Stimulated activated CD4-positive, alpha-beta T cell treated with anti-CD3 and anti-CD28 coated beads, Interleukin-1b, Interleukin-23, amount 100 ng/mL, for 1 hour (primary cell): ENCODE data around the gene IL1RL2.

Experiments
- DNase-seq, 2 donors: peaks; one replicate each; pipeline ENCODE4 v3.0.0-alpha.2; 2020; ENCODE audit warnings: low read depth in 2 of 2

Gene IL1RL2

DNA sequence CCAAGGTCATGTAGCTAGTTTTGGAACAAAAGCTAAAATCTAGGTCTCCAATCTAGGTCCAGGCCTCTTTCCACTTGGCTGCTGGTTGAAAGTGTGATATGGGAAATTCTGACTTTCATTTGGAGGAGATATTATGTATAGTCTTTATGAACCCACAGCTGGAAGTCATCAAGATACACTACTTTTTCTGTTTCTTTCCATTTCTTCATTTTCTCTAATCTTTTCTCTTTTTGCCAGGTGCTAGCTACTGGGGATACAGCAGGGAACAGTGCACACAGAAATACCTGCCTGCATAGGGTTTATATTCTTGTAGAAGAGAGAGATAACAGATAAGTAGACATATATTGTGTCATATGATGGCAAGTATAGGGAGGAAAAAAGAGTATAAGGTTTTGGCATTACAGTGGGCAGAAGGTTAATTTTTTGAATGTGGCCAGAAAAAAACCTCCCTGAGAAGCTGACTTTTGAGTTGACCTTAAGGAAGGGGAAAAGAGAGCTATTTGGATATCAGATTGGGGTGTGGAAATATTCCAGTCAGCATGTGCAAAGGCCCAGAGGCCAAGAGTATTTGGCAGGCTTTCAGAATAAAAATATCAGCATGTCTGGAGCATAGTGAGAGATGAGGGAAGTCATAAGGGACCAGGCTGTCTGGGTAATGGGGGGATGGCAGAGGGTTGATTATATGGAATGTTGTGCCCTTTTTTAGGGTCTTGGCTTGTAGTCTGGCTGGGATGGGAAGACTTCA, 28.6 kb upstream of the IL1RL2 start:
- no peak for DNase-seq

DNA sequence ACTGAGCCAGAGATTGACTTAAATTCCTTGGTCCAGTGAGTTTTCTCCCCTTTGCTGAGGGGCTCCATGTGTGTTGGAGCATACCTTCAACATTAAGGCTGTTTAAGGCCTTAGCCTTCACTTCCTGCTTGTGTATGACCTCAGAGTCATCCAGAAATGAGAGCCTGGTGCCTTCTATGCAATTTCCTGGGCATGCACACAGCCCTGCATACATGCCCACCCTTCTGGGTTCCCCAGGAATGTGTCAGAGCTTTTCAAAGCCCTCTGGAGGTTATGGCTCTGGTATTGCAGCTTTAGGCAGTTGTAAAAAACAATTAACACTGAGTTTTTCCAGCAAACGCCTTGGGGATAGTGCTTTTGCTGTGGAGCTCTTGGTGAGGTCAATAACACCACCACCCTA, 27.5 kb upstream of the IL1RL2 start:
- DNase-seq, result no peak

DNA sequence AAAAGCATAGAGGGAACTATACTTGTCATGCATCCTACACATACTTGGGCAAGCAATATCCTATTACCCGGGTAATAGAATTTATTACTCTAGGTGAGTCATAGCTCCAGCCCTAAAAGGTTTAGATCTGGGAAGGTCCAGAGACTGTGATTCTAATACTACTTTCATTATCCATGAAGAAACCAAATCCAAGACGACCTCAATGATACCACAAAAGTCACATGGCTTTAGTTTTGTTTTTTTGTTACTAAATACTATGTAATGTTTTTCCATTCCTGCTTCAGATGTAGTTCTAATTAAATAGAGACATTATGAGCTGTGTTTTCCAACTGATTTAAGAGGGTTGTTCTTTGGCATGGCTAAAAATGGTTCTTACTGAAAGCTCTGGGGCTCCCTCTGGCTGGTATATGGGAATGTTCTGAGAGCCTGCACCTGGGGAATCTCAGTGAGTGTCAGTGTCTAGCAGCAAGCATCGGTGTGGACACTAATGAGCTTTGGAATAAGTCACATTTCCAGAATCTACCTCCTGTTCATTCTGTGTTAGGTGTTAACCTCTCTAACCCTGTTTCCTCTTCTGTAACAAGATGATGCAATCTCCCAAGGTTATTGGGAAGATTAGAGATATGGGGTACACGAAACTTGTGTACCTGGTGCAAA, 20.5 kb upstream of the IL1RL2 start:
- DNase-seq, result no peak

DNA sequence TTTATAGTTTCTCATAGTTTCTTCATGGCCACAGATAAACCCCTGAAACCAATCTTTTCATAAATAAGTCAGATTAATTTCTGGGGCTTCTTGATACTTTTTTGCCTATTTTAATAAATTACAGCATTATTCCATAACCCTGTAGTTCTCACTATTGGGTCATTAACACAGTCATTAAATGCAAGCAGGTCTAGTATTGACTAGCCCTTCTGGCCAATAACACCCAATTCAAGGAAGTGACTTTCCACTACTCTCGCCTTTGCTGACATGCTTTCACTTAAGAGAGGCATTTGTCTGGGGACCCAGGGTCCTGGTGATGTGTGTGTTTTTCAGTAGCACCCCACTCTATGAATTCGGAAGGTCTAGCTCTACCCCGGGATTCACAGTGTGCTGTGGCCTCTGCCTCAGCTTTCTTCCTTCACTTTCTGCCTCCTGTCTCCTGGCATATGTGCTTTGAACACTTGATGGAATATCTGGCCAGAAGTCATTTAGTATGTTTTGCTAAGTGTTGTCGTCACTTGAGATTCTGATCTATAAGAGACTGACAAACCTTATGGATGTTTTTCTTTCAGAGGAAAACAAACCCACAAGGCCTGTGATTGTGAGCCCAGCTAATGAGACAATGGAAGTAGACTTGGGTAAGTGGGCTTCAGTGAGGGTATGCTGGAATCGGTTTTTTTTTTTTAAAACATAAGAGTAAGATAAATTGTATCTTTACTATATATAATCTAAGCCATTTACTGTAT, 18.6 kb upstream of the IL1RL2 start:
- DNase-seq, result no peak

DNA sequence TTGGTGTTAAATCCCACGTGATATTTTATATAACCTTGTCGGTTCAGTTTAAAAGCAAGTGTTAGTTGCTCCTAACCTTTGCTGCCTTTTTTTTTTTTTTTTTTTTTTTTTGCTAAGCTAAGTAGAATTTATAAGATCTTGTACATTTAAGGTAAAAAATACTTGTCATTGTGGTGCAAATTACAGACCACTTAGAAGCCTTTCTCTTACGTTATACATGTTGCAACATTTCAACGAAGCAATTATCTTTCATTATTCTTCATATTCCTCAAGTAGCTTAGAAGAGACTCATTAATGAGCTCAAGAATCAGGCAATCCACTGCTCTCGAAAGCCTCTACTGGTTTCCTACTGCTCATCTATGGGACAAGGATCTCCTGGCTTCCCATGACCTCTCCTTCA, 14.9 kb upstream of the IL1RL2 start:
- no peak for DNase-seq

DNA sequence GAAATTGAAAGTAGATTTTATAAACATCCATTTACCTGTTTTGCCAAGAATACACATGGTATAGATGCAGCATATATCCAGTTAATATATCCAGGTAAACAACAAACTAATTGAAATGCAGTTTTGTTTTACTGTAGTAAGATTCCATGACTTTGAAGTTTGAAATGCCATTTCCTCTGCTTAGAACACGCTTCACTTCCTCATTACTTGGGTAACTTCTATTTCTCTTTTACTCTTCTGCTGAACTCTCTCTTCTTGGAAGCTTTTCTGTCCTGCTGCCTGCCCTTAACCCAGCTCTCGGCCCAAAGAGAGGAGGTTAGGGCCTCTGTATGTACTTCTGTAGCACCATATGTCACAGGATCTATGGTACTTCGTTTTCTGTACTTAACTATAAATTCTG, 14.1 kb upstream of the IL1RL2 start:
- no peak for DNase-seq

DNA sequence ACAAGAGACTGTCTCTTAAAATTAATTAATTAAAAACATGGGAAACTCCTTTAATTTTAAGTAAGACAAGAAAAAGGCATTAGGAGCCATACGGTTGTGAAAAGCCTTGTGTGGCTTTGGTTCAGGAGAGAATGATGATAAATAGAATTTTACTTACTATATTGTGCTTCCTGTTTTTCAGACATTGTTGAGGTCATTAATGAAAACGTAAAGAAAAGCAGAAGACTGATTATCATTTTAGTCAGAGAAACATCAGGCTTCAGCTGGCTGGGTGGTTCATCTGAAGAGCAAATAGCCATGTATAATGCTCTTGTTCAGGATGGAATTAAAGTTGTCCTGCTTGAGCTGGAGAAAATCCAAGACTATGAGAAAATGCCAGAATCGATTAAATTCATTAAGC, 10.7 kb upstream of the IL1RL2 start:
- DNase-seq, result no peak

DNA sequence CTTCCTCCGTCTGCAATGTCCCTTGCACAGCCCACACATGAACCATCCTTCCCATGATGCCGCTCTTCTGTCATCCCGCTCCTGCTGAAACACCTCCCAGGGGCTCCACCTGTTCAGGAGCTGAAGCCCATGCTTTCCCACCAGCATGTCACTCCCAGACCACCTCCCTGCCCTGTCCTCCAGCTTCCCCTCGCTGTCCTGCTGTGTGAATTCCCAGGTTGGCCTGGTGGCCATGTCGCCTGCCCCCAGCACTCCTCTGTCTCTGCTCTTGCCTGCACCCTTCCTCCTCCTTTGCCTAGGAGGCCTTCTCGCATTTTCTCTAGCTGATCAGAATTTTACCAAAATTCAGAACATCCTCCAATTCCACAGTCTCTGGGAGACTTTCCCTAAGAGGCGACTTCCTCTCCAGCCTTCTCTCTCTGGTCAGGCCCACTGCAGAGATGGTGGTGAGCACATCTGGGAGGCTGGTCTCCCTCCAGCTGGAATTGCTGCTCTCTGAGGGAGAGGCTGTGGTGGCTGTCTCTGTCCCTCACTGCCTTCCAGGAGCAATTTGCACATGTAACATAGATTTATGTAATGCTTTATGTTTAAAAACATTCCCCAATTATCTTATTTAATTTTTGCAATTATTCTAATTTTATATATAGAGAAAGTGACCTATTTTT, 8.9 kb upstream of the IL1RL2 start:
- DNase-seq, result no peak

DNA sequence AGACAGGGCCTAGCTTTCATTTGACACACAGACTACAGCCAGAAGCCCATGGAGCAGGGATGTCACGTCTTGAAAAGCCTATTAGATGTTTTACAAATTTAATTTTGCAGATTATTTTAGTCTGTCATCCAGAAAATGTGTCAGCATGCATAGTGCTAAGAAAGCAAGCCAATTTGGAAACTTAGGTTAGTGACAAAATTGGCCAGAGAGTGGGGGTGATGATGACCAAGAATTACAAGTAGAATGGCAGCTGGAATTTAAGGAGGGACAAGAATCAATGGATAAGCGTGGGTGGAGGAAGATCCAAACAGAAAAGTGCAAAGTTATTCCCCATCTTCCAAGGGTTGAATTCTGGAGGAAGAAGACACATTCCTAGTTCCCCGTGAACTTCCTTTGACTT, 7.8 kb upstream of the IL1RL2 start:
- DNase-seq, result no peak

DNA sequence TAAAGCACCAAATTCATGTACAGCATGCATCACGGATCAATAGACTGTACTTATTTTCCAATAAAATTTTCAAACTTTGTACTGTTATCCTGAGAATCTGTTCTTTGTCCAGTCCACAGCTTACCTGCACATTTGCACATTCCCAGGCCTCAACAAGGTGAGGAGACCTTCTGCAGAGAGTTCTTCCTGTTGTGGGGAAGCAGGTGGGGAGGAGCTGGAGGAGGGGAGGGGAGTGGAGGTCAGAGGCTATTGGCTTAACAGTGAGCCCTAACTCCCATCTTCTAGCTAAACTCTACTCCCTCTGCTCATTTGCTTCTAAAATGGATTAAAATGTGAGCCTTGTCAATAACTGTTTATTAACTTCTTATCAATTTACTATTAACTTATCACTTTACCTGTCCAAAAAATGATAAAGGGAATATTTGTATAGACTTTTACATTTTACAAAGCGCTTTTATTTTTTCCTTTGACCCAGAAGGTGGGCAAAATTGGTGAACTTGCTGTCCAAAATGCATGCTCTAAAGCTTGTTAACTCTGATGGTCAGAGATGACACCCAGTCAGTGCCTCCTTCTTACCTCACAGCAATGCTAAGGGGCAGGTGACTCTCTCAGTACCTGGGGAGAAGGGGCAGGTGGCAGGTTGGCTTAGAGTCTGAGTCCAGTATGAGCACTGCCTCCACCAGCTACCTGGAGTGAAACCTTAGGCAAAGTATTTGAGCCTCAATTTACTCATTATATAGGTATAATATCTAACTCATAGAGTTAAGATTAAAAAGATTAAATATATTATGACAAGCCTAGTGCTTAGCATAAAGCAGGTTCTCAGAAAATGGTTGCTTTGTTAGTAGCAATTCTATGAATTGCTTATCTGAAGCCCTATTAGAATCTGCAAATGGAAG, 6.8 kb upstream of the IL1RL2 start:
- DNase-seq, result no peak

DNA sequence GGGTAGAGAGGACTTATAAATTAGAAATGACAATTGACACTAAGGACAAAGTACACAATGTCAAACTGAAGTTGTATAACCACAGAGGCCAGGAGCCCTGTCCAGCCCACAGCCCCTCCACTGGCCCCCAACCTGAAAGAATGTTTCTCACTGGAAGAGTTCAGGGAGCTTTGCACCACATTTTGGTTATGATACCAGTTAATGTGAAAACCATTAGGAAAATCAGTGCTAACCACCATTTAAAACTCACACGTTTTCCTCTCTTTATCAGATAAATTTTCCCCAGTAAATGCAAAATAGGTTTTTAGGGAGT, 6.2 kb upstream of the IL1RL2 start:
- no peak for DNase-seq

DNA sequence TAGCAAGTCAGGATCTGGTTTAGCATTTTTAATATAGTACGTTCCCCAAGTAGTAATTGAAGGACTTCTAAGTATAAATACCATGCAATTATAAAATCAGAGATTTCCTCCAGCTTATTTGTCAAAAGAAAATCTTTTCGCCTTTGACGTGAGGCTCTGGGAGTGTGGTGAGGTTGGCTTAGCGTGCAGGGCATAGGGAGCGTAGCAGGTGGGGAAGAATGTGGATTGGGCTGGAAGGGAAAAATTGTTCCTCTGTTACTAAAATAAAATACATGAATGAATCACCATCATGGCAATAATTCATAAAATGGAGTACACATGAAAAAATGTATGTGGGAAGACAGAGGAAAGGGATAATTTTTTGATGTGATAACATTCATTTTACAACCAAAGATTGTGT, 5.4 kb upstream of the IL1RL2 start:
- DNase-seq, result no peak

DNA sequence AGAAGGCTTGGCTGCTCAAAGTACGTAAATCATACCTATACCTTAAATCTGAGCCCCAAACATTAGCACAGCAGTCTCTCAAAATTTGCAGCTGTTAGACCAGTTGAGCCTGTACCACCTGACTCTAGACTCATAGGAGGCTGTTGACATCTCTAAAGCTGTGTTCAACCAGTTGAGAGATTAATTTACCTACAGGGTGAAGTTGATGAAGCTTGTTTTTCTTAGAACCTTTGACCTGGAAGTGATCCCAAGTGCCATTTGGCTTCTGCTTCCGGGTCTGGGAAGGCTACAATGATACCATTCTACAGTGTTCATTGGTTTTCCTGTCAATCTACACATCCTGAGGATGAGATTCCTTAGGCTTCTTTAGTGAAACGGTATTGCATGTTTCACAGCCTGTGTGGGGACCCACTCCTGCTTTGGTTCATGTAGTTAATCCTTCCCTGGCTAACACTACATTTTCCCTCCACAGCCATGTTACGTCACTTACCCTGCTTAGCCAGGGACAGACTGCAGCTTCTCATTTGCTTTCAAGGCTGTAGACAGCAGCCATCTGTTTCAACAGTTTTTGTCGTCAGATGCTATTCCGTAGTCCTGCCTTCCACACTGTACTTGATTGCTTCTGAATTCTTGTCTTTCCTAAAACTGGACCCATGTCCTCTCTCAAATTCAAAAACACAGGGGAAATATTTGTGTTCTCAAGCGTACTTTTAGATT, 4.7 kb upstream of the IL1RL2 start:
- DNase-seq, result no peak

DNA sequence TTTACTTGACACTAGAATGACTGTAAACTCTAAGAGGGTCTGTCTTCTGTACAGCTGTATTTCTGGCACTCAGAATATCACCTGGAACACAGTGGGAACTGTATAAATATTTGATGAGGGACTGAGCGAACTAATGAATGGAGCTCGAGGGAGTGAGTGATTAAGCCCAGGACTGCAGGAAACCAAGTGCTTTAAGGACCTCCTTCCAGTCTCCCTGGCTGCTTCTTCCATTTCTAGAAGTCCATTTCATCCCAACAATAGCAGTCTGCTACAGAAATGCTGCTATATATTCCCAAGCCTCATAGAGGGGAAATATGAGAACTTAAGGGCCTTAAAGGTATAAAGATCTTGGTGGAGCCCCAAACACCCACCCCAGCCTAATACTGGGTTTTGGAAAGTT, 2.8 kb upstream of the IL1RL2 start:
- no peak for DNase-seq

DNA sequence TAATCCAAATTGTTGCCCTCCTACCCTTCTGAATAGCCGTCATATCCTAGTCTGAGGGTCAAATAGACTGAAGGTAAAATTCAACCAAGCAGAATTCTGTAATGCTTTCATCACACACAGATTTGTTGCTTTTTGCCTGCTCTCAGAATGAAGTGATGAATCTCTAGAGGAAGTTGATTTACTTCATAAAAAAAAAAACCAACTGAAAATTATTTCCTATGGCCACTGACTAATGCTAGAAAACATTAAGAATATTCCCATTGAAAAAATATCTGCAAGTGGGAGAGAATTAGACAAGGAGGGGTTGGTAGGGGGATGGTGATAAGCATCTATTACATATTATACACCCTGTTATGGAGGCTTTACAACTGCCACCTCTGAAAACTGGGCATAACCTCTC, 2.3 kb upstream of the IL1RL2 start:
- no peak for DNase-seq

DNA sequence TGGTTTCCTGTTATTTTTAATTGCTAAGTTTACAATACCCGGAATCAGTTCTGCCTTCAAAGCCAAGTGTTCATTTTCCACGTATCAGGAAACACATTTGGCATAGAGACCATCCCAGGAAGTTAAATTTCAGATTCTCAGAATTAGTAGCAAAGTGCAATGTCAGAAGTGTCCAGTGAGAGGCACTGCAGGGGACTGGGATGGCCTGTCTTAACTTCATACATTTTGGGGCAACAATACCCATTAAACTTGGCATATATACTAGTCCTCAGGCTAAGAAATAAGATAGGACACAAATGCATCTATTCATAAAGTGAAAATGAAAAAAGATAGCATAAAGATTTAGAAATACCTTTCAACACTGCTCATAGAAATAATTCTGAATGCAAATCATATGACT, 1.5 kb upstream of the IL1RL2 start:
- DNase-seq, result no peak

DNA sequence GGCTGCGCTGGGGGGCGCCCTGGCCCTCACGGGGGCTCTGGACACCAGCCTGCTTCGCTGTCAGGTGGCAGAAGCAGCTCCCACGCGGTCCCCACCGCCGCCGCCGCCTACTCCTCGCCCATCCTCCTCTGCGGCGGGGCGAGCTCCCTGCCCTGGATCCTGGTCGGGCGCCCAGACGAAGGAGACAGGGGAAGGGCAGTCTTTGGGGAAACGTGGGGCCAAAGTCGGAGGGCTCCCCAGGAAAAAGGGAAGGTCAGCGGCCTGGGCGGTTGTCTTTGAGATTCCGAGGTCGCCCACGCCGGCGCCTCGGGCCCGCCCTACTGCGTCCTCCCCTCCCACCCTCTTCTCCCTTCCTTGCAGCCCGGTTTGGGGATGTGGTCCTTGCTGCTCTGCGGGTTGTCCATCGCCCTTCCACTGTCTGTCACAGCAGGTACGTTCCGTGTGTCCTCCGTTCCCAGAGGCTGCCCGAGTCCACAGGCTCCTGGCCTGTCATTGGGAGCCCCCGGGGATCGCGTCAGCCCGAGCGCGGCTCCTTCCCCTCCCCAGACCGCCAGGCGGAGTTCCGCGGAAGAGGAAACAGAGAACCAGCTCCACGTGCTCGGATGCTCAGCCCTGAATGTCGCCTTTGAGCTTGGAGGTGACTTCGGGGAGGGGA, 800 bp downstream of the IL1RL2 start:
- peak in 1 of 2 donors; percentile 26 for DNase-seq

DNA sequence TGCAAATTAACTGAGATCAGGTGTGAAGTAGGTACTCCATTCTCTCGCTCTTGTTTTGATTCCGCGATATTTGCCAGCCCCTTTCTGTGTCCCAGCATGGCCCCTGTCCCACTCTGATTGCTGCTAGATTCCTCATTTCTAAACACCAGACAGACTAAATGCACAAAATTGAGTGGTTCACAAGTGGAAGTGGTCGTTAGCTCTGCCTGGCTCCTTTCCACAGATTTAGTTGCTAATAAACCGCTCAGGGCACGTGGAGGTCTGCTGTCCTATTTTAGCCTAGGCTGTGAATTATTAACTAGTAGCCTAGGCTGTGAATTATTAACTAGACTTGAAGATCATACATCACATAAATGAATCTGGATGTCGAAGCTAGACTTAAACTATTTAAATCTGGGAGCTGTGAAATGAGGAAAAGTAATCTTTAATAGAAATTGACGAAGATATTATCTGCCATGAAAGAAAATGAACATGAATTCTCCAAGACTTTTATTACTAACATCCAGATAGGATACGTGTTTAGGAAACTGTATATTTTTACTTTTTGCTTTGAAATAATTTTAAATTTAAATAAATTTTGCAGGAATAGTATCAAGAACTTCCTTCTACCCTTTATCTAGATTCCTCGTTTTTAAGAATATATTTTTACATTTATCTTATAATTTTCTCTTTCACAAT, 3.7 kb downstream of the IL1RL2 start:
- no peak for DNase-seq

DNA sequence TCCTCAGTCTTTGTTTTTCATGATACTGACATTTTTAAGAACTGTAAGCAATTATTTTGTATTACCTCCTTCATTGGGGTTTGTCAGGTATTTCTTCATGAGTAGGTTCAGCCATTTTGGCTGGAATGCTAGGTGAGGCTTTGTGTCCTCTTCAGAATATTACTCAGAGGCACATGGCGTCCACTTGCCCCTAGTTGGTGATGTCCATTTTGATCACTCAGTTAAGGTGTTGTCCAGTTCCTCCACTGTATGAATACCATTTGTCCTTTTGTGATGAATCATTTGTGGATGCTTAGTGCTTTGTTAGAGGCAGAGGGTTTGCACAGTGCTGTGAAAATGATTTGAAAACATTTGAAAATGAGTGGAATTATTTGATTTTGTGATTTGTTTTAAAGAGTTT, 4.7 kb downstream of the IL1RL2 start:
- DNase-seq, result no peak

DNA sequence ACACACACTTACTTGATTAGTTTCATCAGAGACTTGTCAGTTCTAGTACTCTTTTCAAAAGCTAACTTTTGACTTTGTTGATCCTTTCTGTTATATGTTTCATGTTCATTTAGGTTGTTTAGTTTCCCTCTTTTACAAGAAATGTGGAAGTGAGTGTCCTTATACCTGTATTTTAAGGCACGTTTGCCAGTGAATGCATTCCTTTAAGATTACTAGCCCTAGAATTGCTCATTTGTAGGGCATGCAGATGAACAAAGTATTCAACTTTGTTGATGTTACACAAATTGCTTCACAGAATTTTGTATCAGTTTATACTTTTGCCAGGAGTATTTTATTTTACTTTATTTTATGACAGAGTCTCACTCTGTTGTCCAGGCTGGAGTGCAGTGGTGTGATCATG, 6.3 kb downstream of the IL1RL2 start:
- no peak for DNase-seq
